ENCODE results near the gene CLEC12A.
A peak's percentile ranks its signal among the peaks of the same experiment; 100 is the strongest.
"Not testable (repeated sequence)": the region's sequence is repeated elsewhere in the genome, so short reads cannot be mapped to it uniquely, and the experiment has no call there.

CLEC12A gene

DNA sequence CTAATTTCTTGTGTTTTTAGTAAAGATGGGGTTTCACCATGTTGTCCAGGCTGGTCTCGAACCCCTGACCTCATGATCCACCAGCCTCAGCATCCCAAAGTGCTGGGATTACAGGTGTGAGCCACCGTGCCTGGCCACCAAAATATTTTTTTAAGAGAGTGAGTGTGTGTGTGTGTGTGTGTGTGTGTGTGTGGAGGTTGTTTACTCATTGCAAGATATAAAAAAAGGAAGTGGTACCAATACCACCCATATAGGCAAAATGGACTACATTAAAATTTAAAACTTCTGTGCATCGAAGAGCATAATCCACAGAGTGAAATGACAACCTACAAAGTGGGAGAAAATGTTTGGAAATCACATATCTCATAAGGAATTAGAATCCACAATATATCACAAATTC is 23.5 kb upstream of the CLEC12A start:
- no peak overlapping the region for H3K27ac ChIP-seq (ENCODE audit: insufficient read depth in 1 of 2, low read depth in 1 of 2, low read length in 2 of 2, poor library complexity in 1 of 2, severe bottlenecking in 2 of 2)
- peak in 2 of 3 donors; percentile 45 to 49 for DNase-seq
- H3K4me3 ChIP-seq (ENCODE audit: control insufficient read depth in 1 of 7, extremely low read depth in 1 of 7, insufficient read depth in 4 of 7, low read depth in 2 of 7, low read length in 6 of 7), result no peak overlapping the region
- no peaks in the 10 kb centered on the region for H3K9me3 ChIP-seq (ENCODE audit: control extremely low read depth in 1 of 5, control insufficient read depth in 4 of 5, insufficient read depth in 2 of 5, low read depth in 1 of 5, low read length in 4 of 5)
- no peaks in the 10 kb centered on the region for H3K36me3 ChIP-seq (ENCODE audit: control insufficient read depth in 4 of 4, insufficient read depth in 4 of 4, low read length in 3 of 4)
- ChIA-PET POLR2A (no interaction called here), CTCF (no interaction called here)
- H3K27me3 ChIP-seq (replicated peaks in 2 of 5; ENCODE audit: control insufficient read depth in 4 of 5, insufficient read depth in 5 of 5, low read length in 4 of 5), result no peaks in the 10 kb centered on the region
- H3K4me1 ChIP-seq (ENCODE audit: control extremely low read depth in 1 of 4, control insufficient read depth in 4 of 4, insufficient read depth in 4 of 4, low read length in 3 of 4), result peaks cover 16 to 59% (median 29%) of the 10 kb centered on the region in 4 experiments
- WGBS (ENCODE audit: insufficient coverage), result no CpG with 5 or more reads among the region's 3 CpGs

DNA sequence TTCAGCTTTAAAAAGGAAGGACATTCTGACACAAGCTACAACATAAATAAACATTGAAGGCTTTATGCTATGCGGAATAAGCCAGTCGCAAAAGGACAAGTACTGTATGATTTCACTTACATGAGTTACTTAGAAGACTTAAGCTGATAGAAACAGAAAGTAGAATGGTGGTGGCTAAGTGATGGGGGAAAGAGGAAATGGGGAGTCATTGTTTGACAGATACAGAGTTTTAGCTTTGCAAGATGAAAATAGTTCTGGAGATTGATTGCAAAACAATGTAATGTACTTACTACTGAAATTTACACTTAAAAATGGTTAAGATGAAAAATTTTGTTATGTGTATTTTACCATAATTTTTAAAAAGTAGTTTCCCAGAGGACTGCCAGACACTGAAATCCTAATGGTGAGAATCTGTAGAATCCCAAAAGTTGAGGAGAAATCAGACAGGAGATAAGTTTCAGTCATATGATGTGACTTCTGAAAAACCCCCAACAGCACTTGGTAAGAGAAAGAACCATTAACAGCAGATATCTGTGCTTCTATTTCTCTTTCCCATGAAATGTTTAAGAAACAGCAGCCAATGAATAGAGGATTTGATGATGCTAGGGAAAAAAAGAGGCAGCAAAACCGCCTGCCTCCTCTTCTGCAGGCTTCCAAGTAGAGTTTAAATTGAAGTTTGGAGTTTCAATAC is 22.5 kb upstream of the CLEC12A start:
- no peak overlapping the region for H3K27ac ChIP-seq (ENCODE audit: insufficient read depth in 1 of 2, low read depth in 1 of 2, low read length in 2 of 2, poor library complexity in 1 of 2, severe bottlenecking in 2 of 2)
- H3K4me1 ChIP-seq (ENCODE audit: control extremely low read depth in 1 of 4, control insufficient read depth in 4 of 4, insufficient read depth in 4 of 4, low read length in 3 of 4), result peaks cover 16 to 59% (median 28%) of the 10 kb centered on the region in 4 experiments
- H3K9me3 ChIP-seq (ENCODE audit: control extremely low read depth in 1 of 5, control insufficient read depth in 4 of 5, insufficient read depth in 2 of 5, low read depth in 1 of 5, low read length in 4 of 5), result no peaks in the 10 kb centered on the region
- no peak overlapping the region for H3K4me3 ChIP-seq (ENCODE audit: control insufficient read depth in 1 of 7, extremely low read depth in 1 of 7, insufficient read depth in 4 of 7, low read depth in 2 of 7, low read length in 6 of 7)
- CTCF ChIA-PET, result interaction anchor here (0.9 kb wide), 1 partner anchor 10 kb away, joined by 4 read pairs; no protein-coding TSS in a partner anchor
- peak; percentile 61 to 91 (median 86) for DNase-seq
- 63% methylated on average over 2 of the region's 3 CpGs for WGBS (ENCODE audit: insufficient coverage)
- no peaks in the 10 kb centered on the region for H3K36me3 ChIP-seq (ENCODE audit: control insufficient read depth in 4 of 4, insufficient read depth in 4 of 4, low read length in 3 of 4)
- POLR2A ChIA-PET, result no interaction called here
- no peaks in the 10 kb centered on the region for H3K27me3 ChIP-seq (replicated peaks in 2 of 5; ENCODE audit: control insufficient read depth in 4 of 5, insufficient read depth in 5 of 5, low read length in 4 of 5)

DNA sequence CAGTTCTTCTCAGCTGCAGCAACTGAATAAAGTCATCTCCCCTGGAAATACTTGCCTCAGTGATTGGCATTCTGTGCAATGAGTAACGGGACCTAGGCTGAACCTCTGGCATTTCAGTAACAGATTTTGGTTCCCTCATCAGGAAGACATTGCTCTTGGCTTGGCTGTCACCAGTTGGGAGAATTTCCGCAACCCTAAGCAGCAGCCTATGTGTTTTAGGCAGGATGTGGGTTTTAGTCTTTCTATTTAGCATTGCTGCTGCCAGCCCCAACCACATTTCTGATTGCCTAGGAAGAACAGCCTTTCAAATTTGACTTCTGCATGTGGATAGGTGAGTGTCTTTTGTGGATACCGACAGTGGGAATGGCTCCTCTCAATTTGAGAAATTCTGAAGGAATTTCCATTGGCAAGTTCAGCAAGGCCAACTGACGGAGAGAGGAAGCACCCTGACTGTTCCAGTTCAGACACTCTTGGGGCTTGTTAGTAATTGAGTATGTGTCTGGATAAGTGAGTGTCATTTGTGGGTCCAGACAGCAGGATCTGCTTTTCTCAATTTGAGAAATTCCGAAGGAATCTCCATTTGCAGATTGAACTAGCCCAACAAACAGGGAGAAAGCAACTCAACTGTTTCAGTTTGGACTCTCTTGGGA is 20.1 kb upstream of the CLEC12A start:
- no peaks in the 10 kb centered on the region for H3K9me3 ChIP-seq (ENCODE audit: control extremely low read depth in 1 of 5, control insufficient read depth in 4 of 5, insufficient read depth in 2 of 5, low read depth in 1 of 5, low read length in 4 of 5)
- H3K27me3 ChIP-seq (replicated peaks in 2 of 5; ENCODE audit: control insufficient read depth in 4 of 5, insufficient read depth in 5 of 5, low read length in 4 of 5), result no peaks in the 10 kb centered on the region
- ChIA-PET CTCF (interaction anchor here (0.9 kb wide), 1 partner anchor 19 kb away, joined by 3 read pairs; the partner anchor contains the start of gene CLEC2A), POLR2A (no interaction called here)
- 20% methylated on average over 4 of the region's 5 CpGs for WGBS (ENCODE audit: insufficient coverage)
- peak; percentile 34 to 88 (median 84) for DNase-seq
- H3K36me3 ChIP-seq (ENCODE audit: control insufficient read depth in 4 of 4, insufficient read depth in 4 of 4, low read length in 3 of 4), result no peaks in the 10 kb centered on the region
- H3K4me1 ChIP-seq (ENCODE audit: control extremely low read depth in 1 of 4, control insufficient read depth in 4 of 4, insufficient read depth in 4 of 4, low read length in 3 of 4), result peaks cover 14 to 47% (median 23%) of the 10 kb centered on the region in 4 experiments
- no peak overlapping the region for H3K4me3 ChIP-seq (ENCODE audit: control insufficient read depth in 1 of 7, extremely low read depth in 1 of 7, insufficient read depth in 4 of 7, low read depth in 2 of 7, low read length in 6 of 7)
- no peak overlapping the region for H3K27ac ChIP-seq (ENCODE audit: insufficient read depth in 1 of 2, low read depth in 1 of 2, low read length in 2 of 2, poor library complexity in 1 of 2, severe bottlenecking in 2 of 2)

DNA sequence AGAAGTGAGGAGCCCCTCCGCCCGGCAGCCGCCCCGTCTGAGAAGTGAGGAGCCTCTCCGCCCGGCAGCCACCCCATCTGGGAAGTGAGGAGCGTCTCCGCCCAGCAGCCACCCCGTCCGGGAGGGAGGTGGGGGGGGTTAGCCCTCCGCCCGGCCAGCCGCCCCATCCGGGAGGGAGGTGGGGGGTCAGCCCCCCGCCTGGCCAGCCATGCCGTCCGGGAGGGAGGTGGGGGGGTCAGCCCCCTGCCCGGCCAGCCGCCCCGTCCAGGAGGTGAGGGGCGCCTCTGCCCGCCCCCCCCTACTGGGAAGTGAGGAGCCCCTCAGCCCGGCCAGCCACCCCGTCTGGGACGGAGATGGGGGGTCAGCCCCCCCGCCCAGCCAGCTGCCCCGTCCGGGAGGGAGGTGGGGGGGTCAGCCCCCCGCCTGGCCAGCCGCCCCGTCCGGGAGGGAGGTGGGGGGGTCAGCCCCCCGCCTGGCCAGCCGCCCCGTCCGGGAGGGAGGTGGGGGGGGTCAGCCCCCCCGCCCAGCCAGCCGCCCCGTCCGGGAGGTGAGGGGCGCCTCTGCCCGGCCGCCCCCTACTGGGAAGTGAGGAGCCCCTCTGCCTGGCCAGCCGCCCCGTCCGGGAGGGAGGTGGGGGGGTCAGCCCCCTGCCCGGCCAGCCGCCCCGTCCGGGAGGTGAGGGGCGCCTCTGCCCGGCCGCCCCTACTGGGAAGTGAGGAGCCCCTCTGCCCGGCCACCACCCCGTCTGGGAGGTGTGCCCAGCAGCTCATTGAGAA is 18.1 kb upstream of the CLEC12A start:
- H3K27me3 ChIP-seq (replicated peaks in 2 of 5; ENCODE audit: control insufficient read depth in 4 of 5, insufficient read depth in 5 of 5, low read length in 4 of 5); CTCF ChIA-PET; H3K9me3 ChIP-seq (ENCODE audit: control extremely low read depth in 1 of 5, control insufficient read depth in 4 of 5, insufficient read depth in 2 of 5, low read depth in 1 of 5, low read length in 4 of 5); POLR2A ChIA-PET; H3K4me3 ChIP-seq (ENCODE audit: control insufficient read depth in 1 of 7, extremely low read depth in 1 of 7, insufficient read depth in 4 of 7, low read depth in 2 of 7, low read length in 6 of 7); H3K27ac ChIP-seq (ENCODE audit: insufficient read depth in 1 of 2, low read depth in 1 of 2, low read length in 2 of 2, poor library complexity in 1 of 2, severe bottlenecking in 2 of 2); DNase-seq; H3K36me3 ChIP-seq (ENCODE audit: control insufficient read depth in 4 of 4, insufficient read depth in 4 of 4, low read length in 3 of 4): not testable (repeated sequence)
- no CpG with 5 or more reads among the region's 55 CpGs for WGBS (ENCODE audit: insufficient coverage)
- peaks cover 20 to 43% (median 30%) of the 10 kb centered on the region in 4 experiments for H3K4me1 ChIP-seq (ENCODE audit: control extremely low read depth in 1 of 4, control insufficient read depth in 4 of 4, insufficient read depth in 4 of 4, low read length in 3 of 4)

DNA sequence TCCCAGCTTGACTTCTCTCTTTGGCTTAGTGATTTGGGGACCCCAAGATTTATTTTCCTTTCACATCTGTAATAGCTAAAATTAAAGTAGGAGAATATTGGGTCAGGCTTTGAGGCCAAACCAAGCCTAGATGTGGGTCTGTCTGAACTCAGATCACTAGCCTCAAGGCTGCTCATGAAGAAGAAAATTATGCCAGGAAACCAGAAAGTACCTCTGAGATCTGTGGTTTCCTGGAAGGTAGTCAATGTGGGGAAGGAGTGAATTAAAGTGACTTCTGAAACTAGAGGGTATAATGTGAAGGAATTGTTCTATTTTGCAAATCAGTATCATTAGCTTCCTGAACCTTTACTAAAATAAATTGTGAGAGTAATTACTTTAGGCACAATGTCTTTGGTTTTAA is 13.4 kb upstream of the CLEC12A start:
- CTCF ChIA-PET, result no interaction called here
- POLR2A ChIA-PET, result no interaction called here

DNA sequence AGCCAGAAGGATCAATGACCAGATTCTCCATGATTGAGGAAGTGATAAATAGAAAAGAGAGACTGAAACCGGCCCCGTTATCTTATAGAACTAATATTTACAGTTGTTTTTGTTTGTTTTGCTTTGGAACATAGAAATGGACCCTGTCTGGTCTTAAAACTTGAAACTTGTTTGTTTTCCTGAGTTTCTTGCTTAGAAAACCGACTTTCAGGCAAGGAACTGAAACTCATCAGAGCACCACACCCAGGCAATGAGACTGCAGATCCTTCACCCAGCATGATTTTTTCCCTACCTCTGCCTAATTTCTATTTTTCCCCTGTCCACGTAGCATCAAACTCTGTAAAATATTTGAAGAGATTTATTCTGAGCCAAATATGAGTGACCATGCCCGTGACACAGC is 10.6 kb upstream of the CLEC12A start:
- POLR2A ChIA-PET, result no interaction called here
- 67% methylated on average over 3 of the region's 5 CpGs for WGBS (ENCODE audit: insufficient coverage)
- no peak for DNase-seq
- CTCF ChIA-PET, result no interaction called here
- no peaks in the 10 kb centered on the region for H3K27me3 ChIP-seq (replicated peaks in 2 of 5; ENCODE audit: control insufficient read depth in 4 of 5, insufficient read depth in 5 of 5, low read length in 4 of 5)
- H3K4me1 ChIP-seq (ENCODE audit: control extremely low read depth in 1 of 4, control insufficient read depth in 4 of 4, insufficient read depth in 4 of 4, low read length in 3 of 4), result peaks cover 7 to 13% (median 10%) of the 10 kb centered on the region in 4 experiments
- no peaks in the 10 kb centered on the region for H3K9me3 ChIP-seq (ENCODE audit: control extremely low read depth in 1 of 5, control insufficient read depth in 4 of 5, insufficient read depth in 2 of 5, low read depth in 1 of 5, low read length in 4 of 5)
- H3K4me3 ChIP-seq (ENCODE audit: control insufficient read depth in 1 of 7, extremely low read depth in 1 of 7, insufficient read depth in 4 of 7, low read depth in 2 of 7, low read length in 6 of 7), result no peak overlapping the region
- H3K36me3 ChIP-seq (ENCODE audit: control insufficient read depth in 4 of 4, insufficient read depth in 4 of 4, low read length in 3 of 4), result no peaks in the 10 kb centered on the region
- no peak overlapping the region for H3K27ac ChIP-seq (ENCODE audit: insufficient read depth in 1 of 2, low read depth in 1 of 2, low read length in 2 of 2, poor library complexity in 1 of 2, severe bottlenecking in 2 of 2)

More for the DNA sequence above, 13.4 kb upstream of the CLEC12A start:
- H3K4me3 ChIP-seq (ENCODE audit: control insufficient read depth in 1 of 7, extremely low read depth in 1 of 7, insufficient read depth in 4 of 7, low read depth in 2 of 7, low read length in 6 of 7), result no peak overlapping the region
- H3K27me3 ChIP-seq (replicated peaks in 2 of 5; ENCODE audit: control insufficient read depth in 4 of 5, insufficient read depth in 5 of 5, low read length in 4 of 5), result no peaks in the 10 kb centered on the region
- H3K4me1 ChIP-seq (ENCODE audit: control extremely low read depth in 1 of 4, control insufficient read depth in 4 of 4, insufficient read depth in 4 of 4, low read length in 3 of 4), result peaks cover 7 to 13% (median 10%) of the 10 kb centered on the region in 4 experiments
- H3K27ac ChIP-seq (ENCODE audit: insufficient read depth in 1 of 2, low read depth in 1 of 2, low read length in 2 of 2, poor library complexity in 1 of 2, severe bottlenecking in 2 of 2), result no peak overlapping the region
- H3K9me3 ChIP-seq (ENCODE audit: control extremely low read depth in 1 of 5, control insufficient read depth in 4 of 5, insufficient read depth in 2 of 5, low read depth in 1 of 5, low read length in 4 of 5), result no peaks in the 10 kb centered on the region
- peak in 1 of 3 donors; percentile 45 for DNase-seq
- H3K36me3 ChIP-seq (ENCODE audit: control insufficient read depth in 4 of 4, insufficient read depth in 4 of 4, low read length in 3 of 4), result no peaks in the 10 kb centered on the region

DNA sequence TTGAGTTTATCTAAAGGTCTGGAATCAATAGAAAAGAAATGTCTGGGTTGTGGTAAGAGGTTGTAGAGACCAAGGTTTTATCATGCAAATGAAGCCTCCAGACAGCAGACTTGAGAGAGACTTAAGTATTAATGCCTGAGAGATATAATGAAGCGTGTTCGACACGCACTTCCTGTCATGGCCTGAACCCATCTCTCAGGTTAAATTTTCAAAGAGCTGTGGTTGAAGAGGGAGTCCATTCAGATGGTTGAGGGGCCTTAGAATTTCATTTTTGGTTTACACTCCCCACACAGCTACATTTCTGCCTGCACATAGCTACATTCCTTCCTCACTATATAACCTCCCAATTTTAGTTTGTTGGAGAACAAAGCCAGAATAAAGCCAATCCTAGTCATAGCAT is 10.1 kb upstream of the CLEC12A start:
- Histone ChIP-seq H3K27ac (ENCODE audit: insufficient read depth in 1 of 2, low read depth in 1 of 2, low read length in 2 of 2, poor library complexity in 1 of 2, severe bottlenecking in 2 of 2) (no peak overlapping the region), H3K9me3 (ENCODE audit: control extremely low read depth in 1 of 5, control insufficient read depth in 4 of 5, insufficient read depth in 2 of 5, low read depth in 1 of 5, low read length in 4 of 5) (no peaks in the 10 kb centered on the region), H3K36me3 (ENCODE audit: control insufficient read depth in 4 of 4, insufficient read depth in 4 of 4, low read length in 3 of 4) (no peaks in the 10 kb centered on the region), H3K27me3 (replicated peaks in 2 of 5; ENCODE audit: control insufficient read depth in 4 of 5, insufficient read depth in 5 of 5, low read length in 4 of 5) (no peaks in the 10 kb centered on the region), H3K4me1 (ENCODE audit: control extremely low read depth in 1 of 4, control insufficient read depth in 4 of 4, insufficient read depth in 4 of 4, low read length in 3 of 4) (peaks cover 7 to 13% (median 10%) of the 10 kb centered on the region in 4 experiments), H3K4me3 (ENCODE audit: control insufficient read depth in 1 of 7, extremely low read depth in 1 of 7, insufficient read depth in 4 of 7, low read depth in 2 of 7, low read length in 6 of 7) (no peak overlapping the region)
- ChIA-PET CTCF (no interaction called here), POLR2A (no interaction called here)
- 100% methylated on average over 3 of the region's 3 CpGs for WGBS (ENCODE audit: insufficient coverage)
- no peak for DNase-seq

Data from common myeloid progenitor, CD34-positive (primary cell).